ENCODE measurements around the gene KLHDC9. TPM values are rescaled to one million over a fixed set of nuclear protein-coding genes. Genes with fewer than 3 reads are reported as not detected.

Gene KLHDC9
- total and polyA plus RNA-seq, 9 of the 15 experiments (the other 6 are each of a cell fraction or from before 2014, with no cell fraction given) = not detected

GRCh38 chr1:161131523-161132409 is 33.6 kb downstream of the KLHDC9 start (continued):
- TF ChIP-seq ZNF212 (CRISPR knock-in tag; IDR thresholded peaks at IDR 0.05) (no peak), ZNF282 (CRISPR knock-in tag; IDR thresholded peaks at IDR 0.05) (no peak), CCAR2 (IDR thresholded peaks at IDR 0.05; ENCODE audit: low read depth, low read length) (no peak), ZNF133 (CRISPR knock-in tag; IDR thresholded peaks at IDR 0.05) (no peak), SMARCE1 (IDR thresholded peaks at IDR 0.05) (peak; percentile 70), ZNF146 (CRISPR knock-in tag; IDR thresholded peaks at IDR 0.05; ENCODE audit: unreplicated experiment) (no peak), RFX1 (IDR thresholded peaks at IDR 0.05) (no peak), YBX1 (IDR thresholded peaks at IDR 0.05) (no peak; the same call in 1 of the 2 replicates), ZZZ3 (IDR thresholded peaks at IDR 0.05) (no peak), FOS (IDR thresholded peaks at IDR 0.05; ENCODE audit: extremely low read depth, insufficient read length) (no peak), TSHZ1 (CRISPR knock-in tag; IDR thresholded peaks at IDR 0.05) (no peak), BRD9 (IDR thresholded peaks at IDR 0.05; ENCODE audit: low read depth, partially characterized antibody) (peak; percentile 53), HMG20B (CRISPR knock-in tag; IDR thresholded peaks at IDR 0.05) (no peak), RBM15 (IDR thresholded peaks at IDR 0.05; ENCODE audit: insufficient read depth, low read length) (no peak), NFE2 (IDR thresholded peaks at IDR 0.05; ENCODE audit: low read depth) (no peak), BRD4 (IDR thresholded peaks at IDR 0.05) (no peak), RBM39 (optimal IDR thresholded peaks at IDR 0.05; ENCODE audit: low read depth, low read length) (no peak), KLF13 (tag; IDR thresholded peaks at IDR 0.05; ENCODE audit: borderline replicate concordance, low read depth) (no peak), DIDO1 (tag; IDR thresholded peaks at IDR 0.05; ENCODE audit: low read depth) (peak; percentile 51; the same call in 1 of the 2 replicates)
- TF ChIP-seq, protein P1, sequence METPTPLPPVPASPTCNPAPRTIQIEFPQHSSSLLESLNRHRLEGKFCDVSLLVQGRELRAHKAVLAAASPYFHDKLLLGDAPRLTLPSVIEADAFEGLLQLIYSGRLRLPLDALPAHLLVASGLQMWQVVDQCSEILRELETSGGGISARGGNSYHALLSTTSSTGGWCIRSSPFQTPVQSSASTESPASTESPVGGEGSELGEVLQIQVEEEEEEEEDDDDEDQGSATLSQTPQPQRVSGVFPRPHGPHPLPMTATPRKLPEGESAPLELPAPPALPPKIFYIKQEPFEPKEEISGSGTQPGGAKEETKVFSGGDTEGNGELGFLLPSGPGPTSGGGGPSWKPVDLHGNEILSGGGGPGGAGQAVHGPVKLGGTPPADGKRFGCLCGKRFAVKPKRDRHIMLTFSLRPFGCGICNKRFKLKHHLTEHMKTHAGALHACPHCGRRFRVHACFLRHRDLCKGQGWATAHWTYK (CRISPR knock-in tag; IDR thresholded peaks at IDR 0.05) = no peak
- TF ChIP-seq, protein P2, sequence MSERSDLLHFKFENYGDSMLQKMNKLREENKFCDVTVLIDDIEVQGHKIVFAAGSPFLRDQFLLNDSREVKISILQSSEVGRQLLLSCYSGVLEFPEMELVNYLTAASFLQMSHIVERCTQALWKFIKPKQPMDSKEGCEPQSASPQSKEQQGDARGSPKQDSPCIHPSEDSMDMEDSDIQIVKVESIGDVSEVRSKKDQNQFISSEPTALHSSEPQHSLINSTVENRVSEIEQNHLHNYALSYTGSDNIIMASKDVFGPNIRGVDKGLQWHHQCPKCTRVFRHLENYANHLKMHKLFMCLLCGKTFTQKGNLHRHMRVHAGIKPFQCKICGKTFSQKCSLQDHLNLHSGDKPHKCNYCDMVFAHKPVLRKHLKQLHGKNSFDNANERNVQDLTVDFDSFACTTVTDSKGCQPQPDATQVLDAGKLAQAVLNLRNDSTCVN (CRISPR knock-in tag; IDR thresholded peaks at IDR 0.05) = peak; percentile 9; the same call in 1 of the 2 replicates
- TF ChIP-seq, protein P3, sequence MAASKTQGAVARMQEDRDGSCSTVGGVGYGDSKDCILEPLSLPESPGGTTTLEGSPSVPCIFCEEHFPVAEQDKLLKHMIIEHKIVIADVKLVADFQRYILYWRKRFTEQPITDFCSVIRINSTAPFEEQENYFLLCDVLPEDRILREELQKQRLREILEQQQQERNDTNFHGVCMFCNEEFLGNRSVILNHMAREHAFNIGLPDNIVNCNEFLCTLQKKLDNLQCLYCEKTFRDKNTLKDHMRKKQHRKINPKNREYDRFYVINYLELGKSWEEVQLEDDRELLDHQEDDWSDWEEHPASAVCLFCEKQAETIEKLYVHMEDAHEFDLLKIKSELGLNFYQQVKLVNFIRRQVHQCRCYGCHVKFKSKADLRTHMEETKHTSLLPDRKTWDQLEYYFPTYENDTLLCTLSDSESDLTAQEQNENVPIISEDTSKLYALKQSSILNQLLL (CRISPR knock-in tag; IDR thresholded peaks at IDR 0.05; ENCODE audit: borderline replicate concordance) = no peak

Measured in K562 (cell line).